ENCODE results near the gene GPBAR1.

The GPBAR1 gene

DNA sequence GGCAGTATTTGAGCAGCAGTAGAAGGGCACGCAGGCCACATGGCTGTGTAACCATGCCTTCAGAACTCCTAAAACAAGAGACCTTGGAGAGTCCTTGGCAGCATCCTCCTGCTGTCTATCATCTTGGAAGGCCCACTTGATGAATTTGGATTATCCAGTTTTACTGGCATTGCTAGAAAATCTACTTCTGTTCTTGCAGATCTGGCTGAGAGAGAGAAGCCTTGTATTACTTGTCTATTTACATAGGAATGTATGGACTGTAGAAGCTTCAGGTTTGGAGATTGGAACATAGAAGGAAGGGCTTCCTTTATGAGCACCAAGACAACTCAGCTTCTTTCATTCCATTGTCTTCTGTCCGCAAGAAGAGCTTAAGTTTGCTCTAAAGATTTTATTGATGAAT is 16.1 kb upstream of the GPBAR1 start:
- no peak for DNase-seq

DNA sequence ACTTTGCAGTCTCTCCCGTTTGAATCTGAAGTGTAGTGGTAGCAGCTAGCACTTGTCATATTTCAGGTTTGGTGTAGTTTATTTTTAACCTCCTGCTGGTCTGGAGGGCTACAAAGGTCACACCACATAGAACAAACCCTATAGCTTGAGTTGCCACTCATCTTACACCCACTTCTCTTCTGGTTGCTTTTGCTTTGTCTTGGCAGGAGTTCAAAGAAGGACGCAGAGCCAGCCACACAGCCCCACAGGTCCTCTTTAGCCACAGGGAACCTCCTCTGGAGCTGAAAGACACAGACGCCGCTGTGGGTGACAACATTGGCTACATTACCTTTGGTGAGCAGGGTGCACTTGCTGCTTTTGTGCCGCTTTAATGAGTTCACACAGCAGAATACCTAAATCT is 15.6 kb upstream of the GPBAR1 start:
- DNase-seq: no peak

GRCh38 chr2:218249691-218250090 is 11.1 kb upstream of the GPBAR1 start:
- DNase-seq: no peak

- no peak for DNase-seq
Measured at GRCh38 chr2:218252509-218253231, 8.1 kb upstream of the GPBAR1 start.

DNA sequence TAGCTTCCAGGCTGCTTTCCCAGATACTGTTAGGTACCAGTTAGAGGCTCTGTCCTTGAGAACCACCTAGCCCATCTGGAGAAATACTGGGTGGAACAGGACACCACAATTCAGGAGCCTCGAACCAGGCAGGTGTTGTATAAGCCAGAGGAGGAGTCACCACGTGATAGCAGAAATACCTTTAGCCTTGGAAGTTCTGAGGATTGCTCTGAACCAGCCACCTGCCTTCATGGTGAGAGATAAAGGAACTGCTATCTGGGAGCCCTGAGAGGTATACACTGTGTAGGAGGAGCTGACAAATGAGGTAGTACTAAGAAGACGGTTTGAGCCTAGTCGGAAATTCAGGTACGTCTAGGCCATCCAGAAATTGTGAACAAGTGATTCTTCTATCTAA is 7.6 kb upstream of the GPBAR1 start:
- no peak for DNase-seq

- DNase-seq: no peak
Measured at GRCh38 chr2:218255446-218255845, 5.4 kb upstream of the GPBAR1 start.

DNA sequence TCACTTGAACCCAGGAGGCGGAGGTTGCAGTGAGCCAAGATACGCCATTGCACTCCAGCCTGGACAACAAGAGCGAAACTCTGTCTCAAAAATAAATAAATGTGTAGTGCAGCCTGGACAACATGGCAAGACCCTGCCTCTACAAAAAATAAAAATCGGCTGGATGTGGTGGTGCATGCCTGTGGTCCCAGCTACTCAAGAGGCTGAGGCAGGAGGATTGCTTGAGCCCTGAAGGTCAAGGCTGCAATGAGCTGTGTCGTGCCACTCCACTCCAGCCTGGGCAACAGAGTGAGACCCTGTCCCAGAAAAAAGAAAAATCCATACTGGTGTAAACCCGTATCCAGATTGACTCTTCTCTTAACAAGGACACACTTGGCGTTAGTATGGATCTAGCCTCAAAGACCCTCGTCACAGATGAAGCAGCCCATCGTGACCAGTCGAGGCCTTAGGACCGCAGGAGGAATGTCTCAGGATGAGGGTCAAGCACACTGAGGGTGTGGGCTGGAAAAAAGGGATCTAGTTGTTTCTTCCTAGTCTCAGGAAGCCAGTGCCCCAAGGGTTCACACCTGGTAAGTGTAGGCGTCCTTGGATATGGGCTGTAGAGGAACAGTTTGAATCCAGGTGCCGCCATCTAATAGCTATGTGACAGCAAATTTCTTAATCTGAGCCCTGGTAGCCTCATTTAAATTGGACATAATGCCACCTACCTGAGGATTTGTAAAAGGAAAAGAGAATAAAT is 4.0 kb upstream of the GPBAR1 start:
- DNase-seq: no peak

GRCh38 chr2:218257390-218257981 is 3.3 kb upstream of the GPBAR1 start:
- DNase-seq: peak; percentile 75

GRCh38 chr2:218259099-218259961 is 1.5 kb upstream of the GPBAR1 start:
- DNase-seq: no peak

DNA sequence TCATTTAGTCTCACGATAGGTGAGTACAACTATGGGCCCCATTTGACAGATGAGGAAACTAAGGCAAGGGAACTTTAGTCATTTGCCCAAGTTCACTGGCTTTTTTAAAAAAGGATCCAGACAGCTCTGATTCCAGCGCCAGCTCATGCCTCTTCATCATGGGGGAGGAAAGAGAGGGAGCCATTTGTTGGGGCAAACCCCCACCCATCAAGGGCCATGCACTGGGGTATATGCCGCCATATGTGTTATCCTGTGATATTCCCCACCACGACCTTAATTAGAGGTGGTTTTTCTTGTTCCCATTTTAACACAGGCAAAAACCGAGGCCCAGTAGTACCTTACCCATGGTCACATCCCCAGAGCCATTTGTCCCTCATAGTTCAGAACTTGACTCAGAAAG is 649 bp upstream of the GPBAR1 start:
- no peak for DNase-seq

GRCh38 chr2:218261423-218262236 is 815 bp downstream of the GPBAR1 start:
- DNase-seq: no peak

- DNase-seq: no peak
Measured at GRCh38 chr2:218262237-218262600, 1.4 kb downstream of the GPBAR1 start.

DNA sequence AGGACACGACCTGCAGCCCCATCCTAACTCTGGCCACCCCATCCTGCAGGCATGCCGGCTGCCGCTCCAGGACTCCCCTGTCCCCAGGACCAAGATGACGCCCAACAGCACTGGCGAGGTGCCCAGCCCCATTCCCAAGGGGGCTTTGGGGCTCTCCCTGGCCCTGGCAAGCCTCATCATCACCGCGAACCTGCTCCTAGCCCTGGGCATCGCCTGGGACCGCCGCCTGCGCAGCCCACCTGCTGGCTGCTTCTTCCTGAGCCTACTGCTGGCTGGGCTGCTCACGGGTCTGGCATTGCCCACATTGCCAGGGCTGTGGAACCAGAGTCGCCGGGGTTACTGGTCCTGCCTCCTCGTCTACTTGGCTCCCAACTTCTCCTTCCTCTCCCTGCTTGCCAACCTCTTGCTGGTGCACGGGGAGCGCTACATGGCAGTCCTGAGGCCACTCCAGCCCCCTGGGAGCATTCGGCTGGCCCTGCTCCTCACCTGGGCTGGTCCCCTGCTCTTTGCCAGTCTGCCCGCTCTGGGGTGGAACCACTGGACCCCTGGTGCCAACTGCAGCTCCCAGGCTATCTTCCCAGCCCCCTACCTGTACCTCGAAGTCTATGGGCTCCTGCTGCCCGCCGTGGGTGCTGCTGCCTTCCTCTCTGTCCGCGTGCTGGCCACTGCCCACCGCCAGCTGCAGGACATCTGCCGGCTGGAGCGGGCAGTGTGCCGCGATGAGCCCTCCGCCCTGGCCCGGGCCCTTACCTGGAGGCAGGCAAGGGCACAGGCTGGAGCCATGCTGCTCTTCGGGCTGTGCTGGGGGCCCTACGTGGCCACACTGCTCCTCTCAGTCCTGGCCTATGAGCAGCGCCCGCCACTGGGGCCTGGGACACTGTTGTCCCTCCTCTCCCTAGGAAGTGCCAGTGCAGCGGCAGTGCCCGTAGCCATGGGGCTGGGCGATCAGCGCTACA is 2.1 kb downstream of the GPBAR1 start:
- no peak for DNase-seq

- DNase-seq: no peak
Measured at GRCh38 chr2:218263817-218264641, 3.2 kb downstream of the GPBAR1 start.

- DNase-seq: no peak
Measured at GRCh38 chr2:218264773-218265561, 4.2 kb downstream of the GPBAR1 start.

- no peak for DNase-seq
Measured at GRCh38 chr2:218265626-218266025, 4.8 kb downstream of the GPBAR1 start.

DNA sequence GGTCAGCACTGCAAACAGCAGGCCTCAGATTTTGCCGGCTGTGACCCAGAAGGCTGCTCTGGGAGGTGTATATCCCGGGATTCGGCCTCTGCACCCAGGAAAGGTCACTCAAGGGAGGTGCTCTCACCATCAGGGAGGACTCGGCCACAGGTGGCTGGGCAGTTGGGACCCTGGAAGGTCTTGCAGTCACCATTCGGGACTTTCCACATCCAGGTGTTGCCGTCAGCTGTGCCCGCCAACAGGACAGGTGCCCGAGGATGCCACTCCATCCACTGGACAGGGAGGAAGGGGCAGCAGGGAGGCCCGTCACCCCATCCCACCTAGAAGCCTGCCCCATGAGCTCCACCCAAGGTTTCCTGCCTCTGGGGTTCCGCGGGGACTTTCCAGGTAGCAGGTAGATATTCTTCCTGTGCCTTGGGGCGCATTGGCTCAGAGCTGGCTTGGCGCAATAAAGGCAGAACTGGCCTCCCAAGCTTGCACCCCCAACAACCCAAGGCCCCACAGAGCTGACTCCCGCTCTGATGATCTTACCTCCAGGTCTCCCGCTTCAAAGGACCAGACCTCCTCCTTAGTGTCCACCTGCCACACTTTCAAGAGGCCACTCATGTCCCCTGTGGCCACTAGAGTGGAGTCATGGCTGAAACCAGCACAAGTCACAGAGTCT is 5.6 kb downstream of the GPBAR1 start:
- DNase-seq: no peak

DNA sequence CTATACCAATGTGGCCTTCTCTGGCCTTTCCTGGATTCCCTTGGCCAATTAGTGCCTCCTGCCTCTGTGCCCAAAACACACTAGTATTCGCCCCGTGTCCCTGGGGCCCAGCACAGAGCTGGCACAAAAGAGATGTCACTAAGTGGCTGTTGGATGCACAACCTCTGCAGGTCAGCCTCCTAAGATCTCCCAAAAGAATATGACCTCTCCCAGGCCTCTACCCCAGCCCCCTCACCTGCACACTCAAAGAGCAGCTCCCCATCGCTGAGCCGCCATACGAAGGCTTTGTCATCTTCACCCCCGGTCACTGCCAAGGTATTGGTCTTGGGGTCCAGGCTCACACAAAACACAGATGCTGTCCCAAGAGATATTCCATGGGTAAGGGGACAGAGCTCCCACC is 6.4 kb downstream of the GPBAR1 start:
- DNase-seq: no peak

All from stimulated activated CD4-positive, alpha-beta T cell treated with anti-CD3 and anti-CD28 coated beads, Interleukin-15, amount 100 ng/mL, for 24 hours (primary cell).